HCT116 (cell line): ENCODE data around the gene RPF1. TPM values are rescaled to one million over a fixed set of nuclear protein-coding genes. Genes with fewer than 3 reads are reported as not detected.
A peak's percentile ranks its signal among the peaks of the same experiment; 100 is the strongest.

Experiments used
- ATAC-seq: fragments of 200-7000 bp; cut with Tn5 transposase; 2 replicates; pipeline ENCODE4 v1.9.1; 2020; ENCODE audit warnings: mild to moderate bottlenecking, moderate library complexity
- BruUV-seq: library from RNA; stranded (reverse); fragments of 400-500 nt; replicated peaks from 2 replicates; lab custom pipeline; 2021; lab: Mats Ljungman, UMichigan
- CTCF ChIA-PET: fragments of 300-600 bp; sonication (Branson Sonifier 250); formaldehyde crosslinking; loops from one replicate; lab custom pipeline; 2021; ENCODE audit warnings: antibody characterized with exemption; lab: Charles Lee
- POLR2A ChIA-PET: fragments of 300-600, 350-600 bp; sonication (Branson Sonifier 250); formaldehyde crosslinking; loops from one replicate; lab custom pipeline; 2021; ENCODE audit warnings: antibody characterized with exemption; lab: Charles Lee
- RAD21 ChIA-PET, 2 experiments: fragments of 300-600 bp; sonication (Branson Sonifier 250); formaldehyde crosslinking; loops; one replicate each; lab custom pipeline; 2023; ENCODE audit warnings: low total read pairs in 2 of 2; ENCODE audit not compliant: uncharacterized antibody in 2 of 2, unreplicated experiment in 2 of 2, low non-redundant PET in 1 of 2; lab: Charles Lee
- DNase-seq: peaks from one replicate; pipeline ENCODE4 v3.0.0-alpha.2; 2010; ENCODE audit warnings: low read depth, low spot score
- H2AFZ ChIP-seq: fragments of 200-600 bp; shearing (Covaris generic), sonication (generic); 2 replicates; pipeline ENCODE4 v1.6.1; 2017; ENCODE audit warnings: low read depth, mixed run types, mixed read lengths, antibody characterized with exemption, low read length; ENCODE audit not compliant: poor library complexity, severe bottlenecking
- H3K27ac ChIP-seq: 2 replicates; pipeline ENCODE4 v1.5.1; 2012; ENCODE audit warnings: low read depth, low read length
- H3K27me3 ChIP-seq: fragments of 200-600 bp; sonication (generic); 2 replicates; pipeline ENCODE4 v1.6.1; 2016; ENCODE audit warnings: mixed run types, low read length, mixed read lengths; ENCODE audit not compliant: insufficient read depth
- H3K36me3 ChIP-seq, 2 experiments: fragments of 200-500 bp in 1 of 2; fragments of 200-600 bp in 1 of 2; sonication (Bioruptor generic) in 1 of 2; sonication (generic) in 1 of 2; 2 replicates each; pipeline versions ENCODE4 v1.5.1 to v1.6.1; 2014 to 2016; ENCODE audit warnings: low read length in 2 of 2, inconsistent platforms in 1 of 2, mixed read lengths in 1 of 2, mixed run types in 1 of 2; ENCODE audit not compliant: insufficient read depth in 2 of 2, control insufficient read depth in 1 of 2
- H3K4me1 ChIP-seq, 2 experiments: fragments of 200-600 bp in 1 of 2; sonication (generic) in 1 of 2; 2 replicates each; pipeline versions ENCODE4 v1.5.1 to v1.6.1; 2012 to 2017; ENCODE audit warnings: low read length in 2 of 2, inconsistent platforms in 1 of 2, mild to moderate bottlenecking in 1 of 2, mixed read lengths in 1 of 2, mixed run types in 1 of 2, moderate library complexity in 1 of 2; ENCODE audit not compliant: insufficient read depth in 2 of 2, control insufficient read depth in 1 of 2
- H3K4me2 ChIP-seq: fragments of 200-600 bp; sonication (generic); 2 replicates; pipeline ENCODE4 v1.6.1; 2017; ENCODE audit warnings: mixed run types, low read length, mixed read lengths
- H3K4me3 ChIP-seq, 2 experiments: fragments of 200-600 bp in 1 of 2; sonication (generic) in 1 of 2; replicated peaks in 1 of 2; 2 replicates each; pipeline ENCODE4 v1.5.1; 2011 to 2016; ENCODE audit warnings: low read length in 2 of 2, control low read depth in 1 of 2, low read depth in 1 of 2, mild to moderate bottlenecking in 1 of 2, mixed read lengths in 1 of 2, mixed run types in 1 of 2
- H3K79me2 ChIP-seq: fragments of 200-600 bp; sonication (generic); 2 replicates; pipeline ENCODE4 v1.6.1; 2017; ENCODE audit warnings: mild to moderate bottlenecking, mixed run types, low read length, moderate library complexity, mixed read lengths; ENCODE audit not compliant: insufficient read depth
- H3K9ac ChIP-seq: fragments of 200-600 bp; sonication (generic); 2 replicates; pipeline ENCODE4 v1.6.1; 2016; ENCODE audit warnings: low read length, mixed read lengths
- H3K9me2 ChIP-seq: fragments of 200-600 bp; sonication (generic), shearing (Covaris generic); 2 replicates; pipeline ENCODE4 v1.6.1; 2017; ENCODE audit warnings: mixed run types, mild to moderate bottlenecking, moderate library complexity; ENCODE audit not compliant: insufficient read depth
- H3K9me3 ChIP-seq, 2 experiments: fragments of 200-500 bp in 1 of 2; fragments of 200-600 bp in 1 of 2; sonication (Bioruptor generic) in 1 of 2; sonication (generic) in 1 of 2; 2 replicates each; pipeline ENCODE4 v1.6.1; 2014 to 2017; ENCODE audit warnings: low read length in 2 of 2, mixed read lengths in 2 of 2, inconsistent platforms in 1 of 2, low read depth in 1 of 2, mild to moderate bottlenecking in 1 of 2, mixed run types in 1 of 2, moderate library complexity in 1 of 2; ENCODE audit not compliant: control insufficient read depth in 1 of 2, insufficient read depth in 1 of 2
- H4K20me1 ChIP-seq: fragments of 200-600 bp; sonication (generic), shearing (Covaris generic); 2 replicates; pipeline ENCODE4 v1.6.1; 2017; ENCODE audit warnings: mixed run types, mild to moderate bottlenecking, moderate library complexity; ENCODE audit not compliant: insufficient read depth
- CBX3 ChIP-seq: IDR thresholded peaks from 2 replicates; pipeline ENCODE4 v1.6.1; 2012; ENCODE audit warnings: low read depth
- CEBPB ChIP-seq: IDR thresholded peaks from 2 replicates; pipeline ENCODE4 v1.6.1; 2012; ENCODE audit warnings: low read depth
- EGR1 ChIP-seq: IDR thresholded peaks from 2 replicates; pipeline ENCODE4 v1.6.1; 2012; ENCODE audit warnings: low read depth
- ELF1 ChIP-seq: IDR thresholded peaks from 2 replicates; pipeline ENCODE4 v1.6.1; 2012; ENCODE audit warnings: low read depth, borderline replicate concordance
- EZH2 ChIP-seq: fragments of 200-600 bp; sonication (generic); IDR thresholded peaks from 2 replicates; pipeline ENCODE4 v1.6.1; 2017; ENCODE audit warnings: antibody characterized with exemption, mixed run types
- EZH2phosphoT487 ChIP-seq: fragments of 200-600 bp; IDR thresholded peaks from 2 replicates; pipeline ENCODE4 v1.6.1; 2018; ENCODE audit warnings: antibody characterized with exemption, borderline replicate concordance
- JUND ChIP-seq: IDR thresholded peaks from 2 replicates; pipeline ENCODE4 v1.6.1; 2012
- POLR2A ChIP-seq: IDR thresholded peaks from 2 replicates; pipeline ENCODE4 v1.7.0; 2011; ENCODE audit warnings: borderline replicate concordance; ENCODE audit not compliant: insufficient read depth, insufficient read length; ENCODE audit errors: extremely low read depth
- POLR2AphosphoS5 ChIP-seq: IDR thresholded peaks from 2 replicates; pipeline ENCODE4 v1.6.1; 2011; ENCODE audit warnings: mild to moderate bottlenecking, low read depth, low read length, moderate library complexity
- SIN3A ChIP-seq: IDR thresholded peaks from 2 replicates; pipeline ENCODE4 v1.6.1; 2012; ENCODE audit warnings: low read depth
- SP1 ChIP-seq: IDR thresholded peaks from 2 replicates; pipeline ENCODE4 v1.6.1; 2012; ENCODE audit warnings: low read depth
- TCF7L2 ChIP-seq: IDR thresholded peaks from 2 replicates; pipeline ENCODE4 v1.7.0; 2011; ENCODE audit warnings: borderline replicate concordance, inconsistent platforms; ENCODE audit not compliant: insufficient read depth, insufficient read length; ENCODE audit errors: extremely low read depth
- YY1 ChIP-seq: IDR thresholded peaks from 2 replicates; pipeline ENCODE4 v1.6.1; 2011; ENCODE audit warnings: low read length, low read depth, moderate library complexity, mild to moderate bottlenecking; ENCODE audit not compliant: insufficient replicate concordance; ENCODE audit errors: extremely low read depth
- ZFX ChIP-seq: fragments of 450-650 bp; IDR thresholded peaks from 2 replicates; pipeline ENCODE4 v1.6.1; 2017
- ZNF274 ChIP-seq: fragments of 200-500 bp; sonication (Bioruptor generic); IDR thresholded peaks from 2 replicates; pipeline ENCODE4 v1.6.1; 2014; ENCODE audit warnings: mild to moderate bottlenecking, low read depth, low read length, inconsistent platforms
- intact Hi-C: fragments of 100-400 bp; cut with micrococcal nuclease; formaldehyde crosslinking; loops from 2 replicates; pipeline ENCODE4 v1.10.0; 2022
- total RNA-seq: library from RNA; stranded (reverse); gene quantifications from one replicate; pipeline ENCODE4 v1.2.1, GENCODE V29; 2021; ENCODE audit not compliant: unreplicated experiment
- TF ChIP-seq, protein P1 (sequence below), 3 experiments: fragments of 200-600 bp in 1 of 3; sonication (generic) in 1 of 3; IDR thresholded peaks in 2 of 3; conservative IDR thresholded peaks in 1 of 3; 2 replicates each; pipeline ENCODE4 v1.5.1; 2012 to 2017; ENCODE audit warnings: low read depth in 2 of 3, low read length in 2 of 3, antibody characterized with exemption in 1 of 3, borderline replicate concordance in 1 of 3, control low read depth in 1 of 3, mild to moderate bottlenecking in 1 of 3, mixed read lengths in 1 of 3, mixed run types in 1 of 3, moderate library complexity in 1 of 3; ENCODE audit not compliant: insufficient read depth in 1 of 3
- TF ChIP-seq, protein P2 (sequence below): IDR thresholded peaks from 2 replicates; pipeline ENCODE4 v1.6.1; 2011; ENCODE audit warnings: mild to moderate bottlenecking, low read length, moderate library complexity; ENCODE audit not compliant: insufficient replicate concordance; ENCODE audit errors: extremely low read depth
- TF ChIP-seq, protein P3 (sequence below): IDR thresholded peaks from 2 replicates; pipeline ENCODE4 v1.6.1; 2012; ENCODE audit warnings: low read depth
- TF ChIP-seq, protein P4 (sequence below): IDR thresholded peaks from 2 replicates; pipeline ENCODE4 v1.6.1; 2012

Gene RPF1
- total RNA-seq, 1 experiment from 2014 or later, result 86.9 TPM

DNA sequence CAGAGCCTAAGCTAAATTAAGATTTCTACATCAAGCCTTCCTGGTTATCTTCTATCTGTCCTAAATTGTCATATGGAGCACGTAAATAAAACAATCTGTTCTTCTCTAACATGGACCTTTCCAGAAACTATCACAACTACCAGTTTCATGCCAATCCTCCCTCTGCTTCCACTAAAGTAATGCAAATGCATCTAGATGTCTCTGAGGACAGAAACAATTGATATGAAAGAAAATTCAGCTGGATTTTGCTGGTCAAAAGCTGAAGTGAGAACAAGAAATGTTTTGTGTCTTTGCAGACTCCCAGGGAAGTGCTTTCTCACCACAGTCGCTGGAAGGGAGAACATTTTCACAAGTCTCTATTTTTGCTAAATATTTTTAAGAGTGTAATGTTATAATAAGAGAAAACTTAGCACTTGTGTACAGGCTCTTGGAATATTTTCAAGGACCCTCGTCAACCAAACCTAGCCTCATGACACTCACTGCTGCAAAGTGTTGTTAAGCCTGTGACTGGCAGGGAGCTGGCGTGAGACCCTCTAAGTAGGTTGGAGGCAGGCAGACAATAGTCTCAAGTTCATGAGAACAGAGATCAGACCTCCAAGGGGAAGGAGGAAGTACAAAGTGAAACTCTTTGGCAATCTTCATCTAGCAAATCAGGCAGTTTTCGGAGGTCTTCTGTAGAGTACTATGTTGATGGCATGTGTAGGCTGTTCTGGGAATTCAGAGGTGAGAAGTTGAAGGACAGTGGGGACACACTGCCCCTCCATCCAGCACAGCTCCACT is 42.0 kb upstream of the RPF1 start:
- ChIA-PET CTCF (interaction anchor here (0.6 to 0.7 kb wide), 2 partner anchors 295 to 296 kb away, joined by 3 to 4 read pairs; no protein-coding TSS in a partner anchor), POLR2A (interaction anchor here (0.9 to 1.2 kb wide), 2 partner anchors 10 to 69 kb away, joined by 3 read pairs; partner anchors contain the start of genes GNG5 and SPATA1)
- no peaks in the 10 kb centered on the region for H3K36me3 ChIP-seq
- DNase-seq (no peak), ATAC-seq (no peak)
- H3K9me3 ChIP-seq, result no peaks in the 10 kb centered on the region
- H3K4me1 ChIP-seq, result peaks cover 37 to 59% of the 10 kb centered on the region in 2 experiments
- no peaks in the 10 kb centered on the region for H3K27me3 ChIP-seq
- H2AFZ ChIP-seq, result peak overlapping the region; percentile 60
- TF ChIP-seq POLR2AphosphoS5, result no peak
- TF ChIP-seq, protein P1, sequence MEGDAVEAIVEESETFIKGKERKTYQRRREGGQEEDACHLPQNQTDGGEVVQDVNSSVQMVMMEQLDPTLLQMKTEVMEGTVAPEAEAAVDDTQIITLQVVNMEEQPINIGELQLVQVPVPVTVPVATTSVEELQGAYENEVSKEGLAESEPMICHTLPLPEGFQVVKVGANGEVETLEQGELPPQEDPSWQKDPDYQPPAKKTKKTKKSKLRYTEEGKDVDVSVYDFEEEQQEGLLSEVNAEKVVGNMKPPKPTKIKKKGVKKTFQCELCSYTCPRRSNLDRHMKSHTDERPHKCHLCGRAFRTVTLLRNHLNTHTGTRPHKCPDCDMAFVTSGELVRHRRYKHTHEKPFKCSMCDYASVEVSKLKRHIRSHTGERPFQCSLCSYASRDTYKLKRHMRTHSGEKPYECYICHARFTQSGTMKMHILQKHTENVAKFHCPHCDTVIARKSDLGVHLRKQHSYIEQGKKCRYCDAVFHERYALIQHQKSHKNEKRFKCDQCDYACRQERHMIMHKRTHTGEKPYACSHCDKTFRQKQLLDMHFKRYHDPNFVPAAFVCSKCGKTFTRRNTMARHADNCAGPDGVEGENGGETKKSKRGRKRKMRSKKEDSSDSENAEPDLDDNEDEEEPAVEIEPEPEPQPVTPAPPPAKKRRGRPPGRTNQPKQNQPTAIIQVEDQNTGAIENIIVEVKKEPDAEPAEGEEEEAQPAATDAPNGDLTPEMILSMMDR (IDR thresholded peaks at IDR 0.05 in 2 of 3, conservative IDR thresholded peaks at IDR 0.05 in 1 of 3; ENCODE audit: borderline replicate concordance in 1 of 3, insufficient read depth in 1 of 3, low read depth in 2 of 3, low read length in 2 of 3), result no peak
- no peak for TF ChIP-seq CBX3
- TF ChIP-seq POLR2A, result no peak
- TF ChIP-seq EZH2phosphoT487, result no peak
- TF ChIP-seq, protein P2, sequence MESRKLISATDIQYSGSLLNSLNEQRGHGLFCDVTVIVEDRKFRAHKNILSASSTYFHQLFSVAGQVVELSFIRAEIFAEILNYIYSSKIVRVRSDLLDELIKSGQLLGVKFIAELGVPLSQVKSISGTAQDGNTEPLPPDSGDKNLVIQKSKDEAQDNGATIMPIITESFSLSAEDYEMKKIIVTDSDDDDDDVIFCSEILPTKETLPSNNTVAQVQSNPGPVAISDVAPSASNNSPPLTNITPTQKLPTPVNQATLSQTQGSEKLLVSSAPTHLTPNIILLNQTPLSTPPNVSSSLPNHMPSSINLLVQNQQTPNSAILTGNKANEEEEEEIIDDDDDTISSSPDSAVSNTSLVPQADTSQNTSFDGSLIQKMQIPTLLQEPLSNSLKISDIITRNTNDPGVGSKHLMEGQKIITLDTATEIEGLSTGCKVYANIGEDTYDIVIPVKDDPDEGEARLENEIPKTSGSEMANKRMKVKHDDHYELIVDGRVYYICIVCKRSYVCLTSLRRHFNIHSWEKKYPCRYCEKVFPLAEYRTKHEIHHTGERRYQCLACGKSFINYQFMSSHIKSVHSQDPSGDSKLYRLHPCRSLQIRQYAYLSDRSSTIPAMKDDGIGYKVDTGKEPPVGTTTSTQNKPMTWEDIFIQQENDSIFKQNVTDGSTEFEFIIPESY, result no peak
- TF ChIP-seq EGR1, result no peak
- TF ChIP-seq SP1, result no peak
- TF ChIP-seq ZNF274, result no peak
- TF ChIP-seq, protein P3, sequence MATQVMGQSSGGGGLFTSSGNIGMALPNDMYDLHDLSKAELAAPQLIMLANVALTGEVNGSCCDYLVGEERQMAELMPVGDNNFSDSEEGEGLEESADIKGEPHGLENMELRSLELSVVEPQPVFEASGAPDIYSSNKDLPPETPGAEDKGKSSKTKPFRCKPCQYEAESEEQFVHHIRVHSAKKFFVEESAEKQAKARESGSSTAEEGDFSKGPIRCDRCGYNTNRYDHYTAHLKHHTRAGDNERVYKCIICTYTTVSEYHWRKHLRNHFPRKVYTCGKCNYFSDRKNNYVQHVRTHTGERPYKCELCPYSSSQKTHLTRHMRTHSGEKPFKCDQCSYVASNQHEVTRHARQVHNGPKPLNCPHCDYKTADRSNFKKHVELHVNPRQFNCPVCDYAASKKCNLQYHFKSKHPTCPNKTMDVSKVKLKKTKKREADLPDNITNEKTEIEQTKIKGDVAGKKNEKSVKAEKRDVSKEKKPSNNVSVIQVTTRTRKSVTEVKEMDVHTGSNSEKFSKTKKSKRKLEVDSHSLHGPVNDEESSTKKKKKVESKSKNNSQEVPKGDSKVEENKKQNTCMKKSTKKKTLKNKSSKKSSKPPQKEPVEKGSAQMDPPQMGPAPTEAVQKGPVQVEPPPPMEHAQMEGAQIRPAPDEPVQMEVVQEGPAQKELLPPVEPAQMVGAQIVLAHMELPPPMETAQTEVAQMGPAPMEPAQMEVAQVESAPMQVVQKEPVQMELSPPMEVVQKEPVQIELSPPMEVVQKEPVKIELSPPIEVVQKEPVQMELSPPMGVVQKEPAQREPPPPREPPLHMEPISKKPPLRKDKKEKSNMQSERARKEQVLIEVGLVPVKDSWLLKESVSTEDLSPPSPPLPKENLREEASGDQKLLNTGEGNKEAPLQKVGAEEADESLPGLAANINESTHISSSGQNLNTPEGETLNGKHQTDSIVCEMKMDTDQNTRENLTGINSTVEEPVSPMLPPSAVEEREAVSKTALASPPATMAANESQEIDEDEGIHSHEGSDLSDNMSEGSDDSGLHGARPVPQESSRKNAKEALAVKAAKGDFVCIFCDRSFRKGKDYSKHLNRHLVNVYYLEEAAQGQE, result no peak
- TF ChIP-seq, protein P4, sequence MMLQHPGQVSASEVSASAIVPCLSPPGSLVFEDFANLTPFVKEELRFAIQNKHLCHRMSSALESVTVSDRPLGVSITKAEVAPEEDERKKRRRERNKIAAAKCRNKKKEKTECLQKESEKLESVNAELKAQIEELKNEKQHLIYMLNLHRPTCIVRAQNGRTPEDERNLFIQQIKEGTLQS, result no peak
- no peak for TF ChIP-seq TCF7L2
- no peak for TF ChIP-seq SIN3A
- TF ChIP-seq EZH2, result no peak
- no peak for TF ChIP-seq CEBPB
- no peak for TF ChIP-seq YY1
- no peak for TF ChIP-seq JUND
- no peak for TF ChIP-seq ELF1
- TF ChIP-seq ZFX, result no peak
- TF ChIP-seq, all 23 proteins: peak for 0
- no peaks in the 10 kb centered on the region for H3K9me2 ChIP-seq
- no peaks in the 10 kb centered on the region for H3K79me2 ChIP-seq
- BruUV-seq, result no TSS peak
- no peak overlapping the region for H3K4me2 ChIP-seq
- RAD21 ChIA-PET, result no interaction called here
- H4K20me1 ChIP-seq, result no peaks in the 10 kb centered on the region
- no peak overlapping the region for H3K9ac ChIP-seq
- H3K27ac ChIP-seq, result no peak overlapping the region
- intact Hi-C loops, result no loop called here
- H3K4me3 ChIP-seq, result no peak overlapping the region
